GM04504 (cell line): ENCODE data around the gene RIPK3.

ENCODE experiments used
- DNase-seq: peaks from one replicate; pipeline ENCODE4 v3.0.0-alpha.2; 2012; ENCODE audit warnings: low read depth

Gene RIPK3

DNA sequence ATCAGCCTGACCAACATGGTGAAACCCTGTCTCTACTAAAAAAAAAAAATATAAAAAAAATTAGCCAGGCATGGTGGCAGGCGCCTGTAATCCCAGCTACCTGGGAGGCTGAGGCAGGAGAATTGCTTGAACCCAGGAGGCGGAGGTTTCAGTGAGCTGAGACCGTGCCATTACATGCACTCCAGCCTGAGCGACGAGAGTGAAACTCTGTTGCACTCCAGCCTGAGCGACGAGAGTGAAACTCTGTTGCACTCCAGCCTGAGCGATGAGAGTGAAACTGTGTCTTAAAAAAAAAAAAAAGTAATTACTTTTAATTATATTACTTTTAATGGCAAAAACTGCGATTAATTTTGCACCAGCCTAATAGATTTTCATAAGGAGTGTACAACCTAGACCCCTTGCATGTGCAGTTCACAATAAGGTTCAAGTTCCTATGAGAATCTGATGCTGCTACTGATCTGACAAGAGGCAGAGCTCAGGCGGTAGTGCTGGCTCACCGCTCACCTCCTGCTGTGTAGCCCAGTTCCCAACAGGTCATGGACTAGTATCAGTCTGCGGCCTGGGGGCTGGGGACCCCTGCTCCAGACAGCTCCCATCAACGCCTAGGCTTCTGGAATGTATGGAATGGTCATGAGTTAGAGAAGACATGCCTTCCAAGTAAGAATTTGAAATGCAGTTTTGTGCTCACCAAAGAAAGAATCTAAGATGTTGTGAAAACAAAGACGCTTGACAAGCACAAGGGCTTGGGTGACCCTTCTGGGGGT is 18.4 kb downstream of the RIPK3 start:
- DNase-seq, result no peak

DNA sequence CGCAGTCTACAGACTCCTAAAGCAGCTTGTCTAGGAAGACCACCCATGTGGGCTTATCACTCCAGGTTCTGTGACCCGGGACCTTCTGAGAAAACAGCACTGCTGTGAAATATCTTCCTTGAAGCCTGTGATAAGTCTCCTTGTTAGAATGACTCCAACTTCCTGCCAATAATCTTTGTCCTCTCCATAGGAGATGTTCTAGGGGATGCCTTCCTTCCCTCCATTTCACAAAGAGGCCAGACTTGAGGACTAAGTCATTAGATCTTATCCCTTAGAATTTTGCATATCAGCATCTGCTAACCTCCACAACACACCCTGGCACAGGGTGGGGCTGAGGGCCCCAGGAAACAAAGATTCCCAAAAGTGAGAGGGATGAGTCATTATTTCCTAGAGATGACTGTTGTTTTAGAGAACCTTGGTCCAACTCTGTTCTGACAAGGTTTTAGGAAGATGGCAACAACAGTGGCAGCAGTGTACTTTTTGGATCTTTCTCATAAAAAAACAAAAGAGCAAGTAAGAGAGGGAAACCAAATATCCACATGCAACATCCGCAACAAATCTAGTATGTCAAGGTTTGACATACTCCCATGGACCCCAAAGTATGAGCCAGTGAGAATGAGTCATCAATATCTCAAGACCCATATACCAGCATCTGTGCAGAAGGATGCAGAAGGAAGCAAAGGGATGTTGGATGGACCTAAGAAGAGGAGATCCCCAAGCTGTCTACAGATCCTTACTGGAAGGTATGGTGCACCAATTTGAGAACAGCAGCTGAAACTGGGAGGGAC is 22.5 kb downstream of the RIPK3 start:
- no peak for DNase-seq

DNA sequence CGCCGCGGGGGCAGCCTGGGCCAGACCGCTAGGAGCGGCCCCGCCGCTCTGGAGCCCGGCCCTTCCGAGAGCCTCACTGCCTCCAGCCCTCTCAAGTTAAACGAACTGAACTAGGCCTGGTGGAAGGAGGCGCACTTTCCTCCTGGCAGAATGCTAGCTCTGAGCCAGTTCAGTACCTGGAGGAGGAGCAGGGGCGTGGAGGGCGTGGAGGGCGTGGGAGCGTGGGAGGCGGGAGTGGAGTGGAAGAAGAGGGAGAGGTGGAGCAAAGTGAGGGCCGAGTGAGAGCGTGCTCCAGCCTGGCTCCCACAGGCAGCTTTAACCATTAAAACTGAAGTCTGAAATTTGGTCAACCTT is 23.2 kb downstream of the RIPK3 start:
- DNase-seq, result no peak

DNA sequence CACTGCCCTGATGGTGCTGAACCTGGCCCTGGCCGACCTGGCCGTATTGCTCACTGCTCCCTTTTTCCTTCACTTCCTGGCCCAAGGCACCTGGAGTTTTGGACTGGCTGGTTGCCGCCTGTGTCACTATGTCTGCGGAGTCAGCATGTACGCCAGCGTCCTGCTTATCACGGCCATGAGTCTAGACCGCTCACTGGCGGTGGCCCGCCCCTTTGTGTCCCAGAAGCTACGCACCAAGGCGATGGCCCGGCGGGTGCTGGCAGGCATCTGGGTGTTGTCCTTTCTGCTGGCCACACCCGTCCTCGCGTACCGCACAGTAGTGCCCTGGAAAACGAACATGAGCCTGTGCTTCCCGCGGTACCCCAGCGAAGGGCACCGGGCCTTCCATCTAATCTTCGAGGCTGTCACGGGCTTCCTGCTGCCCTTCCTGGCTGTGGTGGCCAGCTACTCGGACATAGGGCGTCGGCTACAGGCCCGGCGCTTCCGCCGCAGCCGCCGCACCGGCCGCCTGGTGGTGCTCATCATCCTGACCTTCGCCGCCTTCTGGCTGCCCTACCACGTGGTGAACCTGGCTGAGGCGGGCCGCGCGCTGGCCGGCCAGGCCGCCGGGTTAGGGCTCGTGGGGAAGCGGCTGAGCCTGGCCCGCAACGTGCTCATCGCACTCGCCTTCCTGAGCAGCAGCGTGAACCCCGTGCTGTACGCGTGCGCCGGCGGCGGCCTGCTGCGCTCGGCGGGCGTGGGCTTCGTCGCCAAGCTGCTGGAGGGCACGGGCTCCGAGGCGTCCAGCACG is 23.8 kb downstream of the RIPK3 start:
- DNase-seq, result no peak

DNA sequence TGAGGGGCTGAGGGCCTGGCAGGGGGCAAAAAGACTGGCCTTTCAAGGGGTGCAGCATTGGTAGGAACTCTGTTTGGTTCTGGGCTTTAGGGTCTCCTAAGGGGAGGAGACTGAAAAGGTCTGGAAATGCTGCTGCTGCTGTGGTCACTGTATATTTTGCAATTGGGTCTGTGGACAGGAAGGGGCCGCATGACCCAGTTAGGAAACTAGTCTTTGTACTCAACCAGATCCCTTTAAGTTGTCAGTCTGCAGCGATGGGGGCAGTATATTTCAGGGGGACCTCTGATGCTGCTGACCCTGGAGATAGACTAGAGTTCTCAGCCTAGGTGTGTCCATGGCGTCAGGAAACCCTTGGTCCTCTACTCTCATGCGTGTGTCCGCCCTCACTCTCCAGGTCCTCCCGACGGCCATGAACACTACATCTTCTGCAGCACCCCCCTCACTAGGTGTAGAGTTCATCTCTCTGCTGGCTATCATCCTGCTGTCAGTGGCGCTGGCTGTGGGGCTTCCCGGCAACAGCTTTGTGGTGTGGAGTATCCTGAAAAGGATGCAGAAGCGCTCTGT is 24.5 kb downstream of the RIPK3 start:
- no peak for DNase-seq

DNA sequence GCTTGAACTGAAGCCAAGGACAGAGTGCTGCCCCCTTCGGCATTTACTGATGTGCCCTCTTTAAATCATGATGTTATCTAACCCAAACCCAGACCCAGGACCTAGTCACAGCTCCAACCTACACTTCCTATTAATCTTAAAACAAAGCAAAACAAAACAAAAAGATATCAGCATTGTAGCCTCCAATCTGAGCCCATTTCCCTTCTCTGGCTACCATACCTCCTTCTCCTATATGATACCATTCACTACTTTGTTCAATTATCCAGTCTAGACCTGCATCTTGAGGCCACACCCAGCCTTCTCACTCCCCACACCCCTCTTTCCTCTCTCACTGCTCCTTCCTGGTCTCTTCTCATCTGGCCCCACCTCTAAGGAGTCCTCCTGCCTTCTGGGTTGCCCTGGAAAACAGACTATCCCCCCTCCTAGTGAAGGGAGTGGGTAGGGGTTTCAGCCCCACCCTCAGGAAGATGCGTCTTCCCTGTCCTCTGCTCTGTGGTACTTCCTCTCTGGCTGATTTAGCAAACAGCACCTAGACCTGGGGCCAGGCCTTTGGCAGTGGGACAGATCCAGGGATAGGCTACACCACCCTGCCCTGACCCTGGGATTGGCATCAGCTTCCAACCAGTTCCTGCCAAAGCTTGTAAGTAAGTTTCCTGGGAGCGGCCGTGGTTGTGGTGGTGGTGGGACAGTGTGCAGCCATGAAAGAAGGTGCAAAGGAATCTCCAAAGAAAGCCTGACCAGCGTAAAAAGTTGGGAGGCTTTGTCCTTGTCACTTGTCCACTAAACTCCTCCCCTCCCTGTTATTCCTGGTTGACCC is 25.2 kb downstream of the RIPK3 start:
- DNase-seq, result no peak

DNA sequence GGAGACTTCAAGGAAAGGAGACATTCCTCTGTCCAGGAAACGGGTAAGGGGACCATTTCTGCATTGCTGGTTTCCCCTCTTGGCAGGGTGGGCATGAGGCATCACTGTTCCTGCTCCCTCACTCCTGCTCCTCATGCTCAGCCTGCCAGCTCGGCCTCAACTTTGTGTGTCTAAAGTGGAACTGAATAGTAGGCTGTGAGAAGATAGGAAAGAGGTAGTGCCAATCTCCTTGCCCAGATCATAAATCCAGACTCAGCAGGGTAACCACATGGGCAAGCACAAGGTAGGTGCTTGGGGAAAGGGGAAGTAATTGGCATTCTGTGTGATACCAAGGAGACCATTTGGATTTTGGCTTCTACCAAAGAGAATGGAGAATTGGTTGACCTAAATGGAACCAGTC is 25.9 kb downstream of the RIPK3 start:
- no peak for DNase-seq

DNA sequence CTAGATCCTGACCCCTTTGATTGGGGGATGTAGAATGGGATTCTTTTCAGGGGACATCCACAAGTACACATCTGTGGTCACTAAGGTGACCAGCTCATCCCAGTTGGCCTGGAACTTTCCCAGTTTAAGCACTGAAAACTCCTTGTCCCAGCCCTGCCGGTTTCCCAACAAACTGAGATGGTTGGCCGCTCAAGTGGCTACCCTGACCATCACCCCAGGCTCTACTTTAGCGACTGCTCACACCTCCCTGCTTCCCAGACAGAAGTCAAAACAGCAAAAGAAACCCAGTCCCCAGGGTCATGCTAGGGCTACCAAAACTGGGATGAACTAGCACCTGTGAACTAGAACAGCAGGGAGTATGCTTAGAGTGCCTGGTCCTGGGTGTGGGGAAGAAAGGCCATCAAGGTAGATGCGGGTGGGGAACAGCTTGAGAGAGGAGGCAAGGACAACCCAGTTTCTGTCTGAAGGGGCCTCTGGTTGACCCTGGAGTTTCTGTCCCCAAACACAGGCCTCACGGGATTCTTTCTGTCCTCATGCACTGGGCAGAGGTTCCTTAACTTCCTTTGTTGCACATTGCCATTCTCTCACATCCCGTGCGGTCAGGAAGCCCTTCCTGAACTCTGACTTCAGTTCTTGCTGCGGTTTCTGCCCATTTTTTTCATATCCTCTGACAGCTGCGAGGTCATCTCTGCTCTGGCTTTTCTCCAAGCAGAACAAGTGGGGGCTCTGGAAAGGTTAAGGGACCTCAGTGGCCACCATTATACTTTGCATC is 26.9 kb downstream of the RIPK3 start:
- no peak for DNase-seq

DNA sequence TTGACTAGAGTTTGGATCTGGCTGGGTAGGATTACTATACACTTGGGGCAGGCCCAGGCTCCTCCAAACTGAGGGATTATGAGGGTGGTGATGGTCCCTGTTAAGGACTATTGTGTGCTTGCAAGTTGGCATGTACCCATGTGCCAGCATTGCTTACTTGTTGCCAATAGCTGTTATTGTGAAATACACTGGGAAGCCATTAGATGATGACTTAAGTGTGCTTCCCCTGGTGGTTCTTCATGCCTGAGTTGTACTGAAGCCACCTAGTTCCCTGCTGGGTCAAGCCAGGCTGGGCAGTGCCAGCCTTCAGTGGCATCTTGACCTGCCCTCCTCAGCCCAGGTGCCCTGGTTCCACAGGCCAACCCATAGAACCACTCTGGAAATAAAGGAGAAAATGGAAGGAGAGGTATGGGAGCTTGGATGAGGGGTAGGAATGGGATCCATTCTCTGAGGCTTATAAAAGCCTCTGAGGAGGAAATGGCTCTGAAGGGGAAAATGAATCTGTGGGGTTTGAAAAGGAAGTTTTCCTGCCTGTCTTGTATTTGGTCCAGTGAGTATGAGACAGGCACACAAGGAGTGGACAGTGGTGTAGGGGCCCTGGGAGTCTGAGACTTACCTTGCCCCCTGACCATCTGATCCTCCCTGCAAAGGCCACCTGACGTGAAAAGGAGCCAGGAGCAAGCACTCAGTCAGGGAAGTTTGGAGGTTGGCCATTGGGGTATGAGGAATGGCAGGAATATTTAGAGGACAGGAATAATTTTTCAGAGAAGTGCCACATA is 27.8 kb downstream of the RIPK3 start:
- no peak for DNase-seq

DNA sequence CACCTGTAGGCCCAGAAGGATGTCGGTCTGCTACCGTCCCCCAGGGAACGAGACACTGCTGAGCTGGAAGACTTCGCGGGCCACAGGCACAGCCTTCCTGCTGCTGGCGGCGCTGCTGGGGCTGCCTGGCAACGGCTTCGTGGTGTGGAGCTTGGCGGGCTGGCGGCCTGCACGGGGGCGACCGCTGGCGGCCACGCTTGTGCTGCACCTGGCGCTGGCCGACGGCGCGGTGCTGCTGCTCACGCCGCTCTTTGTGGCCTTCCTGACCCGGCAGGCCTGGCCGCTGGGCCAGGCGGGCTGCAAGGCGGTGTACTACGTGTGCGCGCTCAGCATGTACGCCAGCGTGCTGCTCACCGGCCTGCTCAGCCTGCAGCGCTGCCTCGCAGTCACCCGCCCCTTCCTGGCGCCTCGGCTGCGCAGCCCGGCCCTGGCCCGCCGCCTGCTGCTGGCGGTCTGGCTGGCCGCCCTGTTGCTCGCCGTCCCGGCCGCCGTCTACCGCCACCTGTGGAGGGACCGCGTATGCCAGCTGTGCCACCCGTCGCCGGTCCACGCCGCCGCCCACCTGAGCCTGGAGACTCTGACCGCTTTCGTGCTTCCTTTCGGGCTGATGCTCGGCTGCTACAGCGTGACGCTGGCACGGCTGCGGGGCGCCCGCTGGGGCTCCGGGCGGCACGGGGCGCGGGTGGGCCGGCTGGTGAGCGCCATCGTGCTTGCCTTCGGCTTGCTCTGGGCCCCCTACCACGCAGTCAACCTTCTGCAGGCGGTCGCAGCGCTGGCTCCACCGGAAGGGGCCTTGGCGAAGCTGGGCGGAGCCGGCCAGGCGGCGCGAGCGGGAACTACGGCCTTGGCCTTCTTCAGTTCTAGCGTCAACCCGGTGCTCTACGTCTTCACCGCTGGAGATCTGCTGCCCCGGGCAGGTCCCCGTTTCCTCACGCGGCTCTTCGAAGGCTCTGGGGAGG is 28.9 kb downstream of the RIPK3 start, which contains the start of gene LTB4R:
TSS of gene LTB4R (plus strand) at position 857 of the 959 bp plus-strand sequence. CDS start 4,150 bp downstream, outside the sequence.
- peak; percentile 35 for DNase-seq

DNA sequence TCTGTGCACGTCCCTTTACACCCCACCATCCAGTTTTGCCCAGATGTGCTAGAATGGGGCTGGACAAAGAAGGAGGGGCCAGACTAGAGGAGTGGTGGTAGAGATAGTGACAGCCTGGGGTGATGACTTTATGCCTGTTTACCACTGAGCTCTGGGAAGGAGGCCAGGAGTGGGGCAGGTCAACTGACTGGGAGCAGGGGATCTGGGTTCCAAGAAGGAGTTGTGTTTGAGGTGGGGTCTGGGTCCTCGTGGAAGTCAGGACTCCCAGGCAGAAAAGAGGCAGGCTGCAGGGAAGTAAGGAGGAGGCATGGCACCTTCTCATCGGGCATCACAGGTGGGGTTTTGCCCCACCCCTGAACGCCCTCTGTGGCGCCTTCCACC is 29.5 kb downstream of the RIPK3 start:
- DNase-seq, result no peak

DNA sequence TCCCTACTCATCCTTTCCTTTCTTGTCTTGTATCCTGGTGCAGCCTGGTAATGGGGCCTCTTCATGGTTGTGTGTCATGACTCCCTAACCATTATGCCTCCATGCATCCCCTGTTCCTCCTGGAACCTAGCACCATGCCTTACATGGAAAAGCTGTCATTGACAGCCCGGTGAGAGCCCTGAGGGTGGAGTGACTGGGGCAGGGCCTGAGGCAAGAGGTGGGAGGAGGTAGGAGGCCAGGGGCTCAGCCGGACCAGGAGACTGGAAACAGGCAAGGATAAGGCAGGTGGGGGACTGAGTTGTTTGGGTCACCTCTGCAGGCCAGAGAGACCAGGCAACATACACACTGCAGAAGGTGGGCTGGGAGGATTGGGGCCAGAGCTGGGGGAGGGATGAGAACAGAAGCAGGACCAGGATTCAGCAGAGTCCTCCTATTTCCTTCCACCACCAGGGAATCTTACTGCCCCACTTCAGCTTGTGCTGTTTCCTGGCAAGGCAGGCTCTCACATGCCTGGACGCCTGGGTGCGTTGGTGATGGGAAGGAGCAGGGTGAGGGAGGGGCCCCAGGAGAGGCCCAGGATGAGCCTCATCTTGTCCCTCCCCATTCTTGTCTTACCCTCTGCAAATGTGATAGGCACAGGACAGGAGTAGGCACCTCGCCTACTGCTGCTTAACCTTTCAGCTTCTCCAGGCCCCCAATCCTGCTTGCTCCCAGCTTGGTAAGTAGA is 30.1 kb downstream of the RIPK3 start, which contains the start of gene LTB4R2:
TSS of gene LTB4R2 (plus strand) at position 603 of the 727 bp plus-strand sequence. CDS start 525 bp downstream, outside the sequence.
- no peak for DNase-seq

DNA sequence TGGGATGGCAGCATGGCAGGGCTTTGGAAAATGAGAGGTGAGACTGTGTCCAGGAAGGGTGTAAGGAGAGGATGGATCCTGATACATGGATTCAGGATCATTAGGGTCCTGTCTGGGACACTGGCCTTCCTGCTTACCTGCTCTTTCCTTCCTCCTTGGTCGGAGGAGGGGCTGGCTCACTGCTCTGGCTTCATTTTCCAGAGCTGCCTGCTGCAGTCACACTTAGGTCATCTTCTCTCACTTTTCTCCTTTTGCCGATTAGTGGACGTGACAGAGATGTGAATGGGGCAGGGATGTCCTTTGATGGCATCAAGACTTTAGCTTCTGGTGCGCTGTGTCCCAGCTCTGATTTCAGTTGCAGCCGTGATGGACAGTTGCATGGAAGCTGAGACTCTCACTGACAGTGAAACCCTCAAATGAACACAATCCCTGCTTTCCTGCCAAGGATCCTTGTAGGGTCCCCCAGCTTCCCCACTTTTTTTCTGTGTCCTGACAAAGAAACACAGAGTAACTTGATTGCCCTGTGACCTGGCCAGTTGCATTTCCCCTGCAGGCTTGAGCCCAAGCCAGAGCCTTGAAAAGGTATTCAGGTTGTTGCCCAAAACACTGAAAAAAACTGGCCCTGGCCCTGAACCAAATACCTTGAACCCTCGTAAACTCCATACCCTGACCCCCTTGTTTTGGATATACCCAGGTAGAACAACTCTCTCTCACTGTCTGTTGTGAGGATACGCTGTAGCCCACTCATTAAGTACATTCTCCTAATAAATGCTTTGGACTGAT is 31.3 kb downstream of the RIPK3 start:
- DNase-seq, result no peak

DNA sequence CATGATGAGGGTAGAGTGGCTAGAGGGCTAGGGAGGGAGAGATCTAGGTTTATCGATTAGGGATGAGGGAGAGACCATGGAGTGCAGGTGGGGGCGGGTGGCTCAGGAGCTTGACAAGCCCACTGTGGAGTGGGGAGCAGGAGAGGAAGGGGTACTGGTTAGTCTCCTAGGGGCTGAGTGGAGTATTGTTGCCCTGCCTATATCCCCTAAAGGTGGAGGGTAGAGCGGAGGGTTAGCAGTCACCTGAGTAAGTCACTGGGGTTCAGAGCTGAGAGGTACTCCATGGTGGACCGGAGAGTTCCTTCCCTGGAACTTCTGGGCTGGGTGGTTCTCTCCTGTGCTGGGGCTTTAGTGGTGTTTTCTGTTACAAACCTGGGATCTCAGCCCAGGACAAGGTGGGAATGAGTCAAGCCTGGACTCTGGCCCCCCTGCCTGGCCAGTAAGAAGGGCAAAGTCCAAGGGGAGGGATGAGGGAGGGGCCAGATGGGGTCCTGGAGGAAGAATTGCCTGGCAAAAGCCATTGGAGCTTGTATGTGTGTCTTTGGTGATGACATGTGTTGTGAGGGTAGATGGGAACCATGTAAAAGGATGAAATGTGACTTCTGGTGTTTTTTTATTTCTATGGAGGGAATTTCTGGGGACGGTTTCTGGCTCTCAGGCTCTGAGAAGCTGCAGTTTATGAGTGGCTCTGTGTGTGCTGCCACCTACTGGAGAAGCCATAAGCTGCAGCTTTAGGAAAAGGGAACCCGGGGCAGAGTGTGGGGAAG is 32.0 kb downstream of the RIPK3 start, which contains the start of gene CIDEB:
TSS of gene CIDEB (minus strand) at position 403 of the 767 bp plus-strand sequence. CDS start at position 284, 119 bp downstream.
- no peak for DNase-seq

DNA sequence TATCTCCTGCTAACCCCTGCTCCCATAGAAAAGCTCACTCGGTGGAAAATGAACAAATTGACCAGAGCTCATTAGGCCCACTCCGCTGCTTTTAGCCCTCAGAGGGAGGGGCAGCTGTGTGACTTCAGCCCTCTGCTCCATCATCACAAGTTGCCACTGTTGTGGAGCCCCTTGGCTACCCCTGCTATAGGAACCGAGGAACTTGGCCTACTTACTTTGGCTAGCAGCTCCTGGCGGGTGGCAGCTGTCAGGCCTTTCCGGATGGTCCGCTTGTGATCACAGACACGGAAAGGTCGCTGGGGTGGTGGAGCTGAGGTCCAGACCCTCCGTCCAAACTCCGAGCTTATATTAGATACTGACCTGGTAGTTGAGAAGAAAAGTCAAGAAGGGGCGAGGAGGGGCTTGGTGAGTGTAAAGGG is 32.6 kb downstream of the RIPK3 start:
- no peak for DNase-seq

DNA sequence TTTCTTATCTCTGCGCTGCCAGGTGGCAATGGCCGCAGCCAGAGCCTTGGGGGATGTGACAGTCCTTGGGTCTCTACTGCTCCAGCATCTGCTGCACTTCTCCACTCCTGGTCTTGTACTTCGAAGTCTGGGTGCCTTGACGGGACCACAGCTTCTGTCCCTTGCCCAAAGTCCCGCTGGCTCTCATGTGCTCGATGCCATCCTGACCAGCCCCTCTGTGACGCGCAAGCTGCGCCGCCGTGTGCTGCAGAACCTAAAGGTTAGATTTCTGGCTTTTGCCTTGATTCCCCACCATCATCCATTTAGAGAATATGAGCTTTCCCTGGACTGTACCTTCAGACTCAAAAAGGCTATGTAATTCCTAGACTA is 35.8 kb downstream of the RIPK3 start:
- DNase-seq, result no peak
